IPS-11a (cell line): ENCODE results near the gene GTPBP6.
"Not testable (repeated sequence)": the region's sequence is repeated elsewhere in the genome, so short reads cannot be mapped to it uniquely, and the experiment has no call there.

Experiments used
- H3K4me3 ChIP-seq: one replicate; pipeline ENCODE4 v1.5.1; 2013; ENCODE audit warnings: low read depth, low read length, control low read depth

GTPBP6 gene

DNA sequence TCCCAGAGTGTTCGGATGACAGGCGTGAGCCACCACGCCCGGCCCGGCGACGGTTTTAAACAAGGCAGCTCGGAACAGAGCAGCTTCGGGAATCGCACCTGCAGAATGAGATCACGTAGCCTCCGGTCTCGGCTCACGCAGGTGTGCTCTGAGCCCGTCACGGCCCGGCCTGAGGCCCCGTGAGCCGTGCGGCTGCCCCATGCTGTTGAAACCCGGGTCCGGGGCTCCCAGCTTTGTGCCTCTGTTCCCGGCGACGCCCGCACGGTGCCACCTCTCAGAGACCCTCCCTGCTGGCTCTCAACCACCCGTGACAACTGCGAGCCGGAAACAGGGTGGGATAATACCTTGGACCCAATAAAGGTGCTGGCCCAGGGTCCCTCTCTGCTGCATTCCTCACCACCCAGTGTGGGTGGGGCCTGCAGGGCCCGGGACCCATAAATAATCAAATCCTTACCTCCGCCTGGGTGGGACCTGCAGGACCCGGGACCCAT, 50.8 kb downstream of the GTPBP6 start:
- H3K4me3 ChIP-seq = no peak overlapping the region

DNA sequence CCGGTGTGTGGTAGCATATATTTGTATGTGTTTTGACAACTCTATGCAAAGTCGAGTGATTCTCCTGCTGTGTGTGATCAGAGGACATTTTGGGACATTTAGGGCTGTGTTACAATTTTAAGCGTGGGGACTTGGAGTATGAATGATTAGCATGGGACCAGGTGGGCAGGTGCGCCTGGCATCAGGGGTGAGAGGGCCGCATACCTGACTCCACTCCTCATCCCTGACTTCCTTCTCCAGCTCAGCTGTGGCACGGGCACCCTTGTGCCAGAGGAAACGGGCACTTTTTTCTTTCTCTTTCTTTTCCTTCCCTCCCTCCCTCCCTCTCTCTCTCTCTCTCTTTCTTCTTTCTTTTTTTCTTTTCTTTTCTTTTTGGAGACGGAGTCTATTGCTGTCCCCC, 53.1 kb downstream of the GTPBP6 start:
- H3K4me3 ChIP-seq = no peak overlapping the region

DNA sequence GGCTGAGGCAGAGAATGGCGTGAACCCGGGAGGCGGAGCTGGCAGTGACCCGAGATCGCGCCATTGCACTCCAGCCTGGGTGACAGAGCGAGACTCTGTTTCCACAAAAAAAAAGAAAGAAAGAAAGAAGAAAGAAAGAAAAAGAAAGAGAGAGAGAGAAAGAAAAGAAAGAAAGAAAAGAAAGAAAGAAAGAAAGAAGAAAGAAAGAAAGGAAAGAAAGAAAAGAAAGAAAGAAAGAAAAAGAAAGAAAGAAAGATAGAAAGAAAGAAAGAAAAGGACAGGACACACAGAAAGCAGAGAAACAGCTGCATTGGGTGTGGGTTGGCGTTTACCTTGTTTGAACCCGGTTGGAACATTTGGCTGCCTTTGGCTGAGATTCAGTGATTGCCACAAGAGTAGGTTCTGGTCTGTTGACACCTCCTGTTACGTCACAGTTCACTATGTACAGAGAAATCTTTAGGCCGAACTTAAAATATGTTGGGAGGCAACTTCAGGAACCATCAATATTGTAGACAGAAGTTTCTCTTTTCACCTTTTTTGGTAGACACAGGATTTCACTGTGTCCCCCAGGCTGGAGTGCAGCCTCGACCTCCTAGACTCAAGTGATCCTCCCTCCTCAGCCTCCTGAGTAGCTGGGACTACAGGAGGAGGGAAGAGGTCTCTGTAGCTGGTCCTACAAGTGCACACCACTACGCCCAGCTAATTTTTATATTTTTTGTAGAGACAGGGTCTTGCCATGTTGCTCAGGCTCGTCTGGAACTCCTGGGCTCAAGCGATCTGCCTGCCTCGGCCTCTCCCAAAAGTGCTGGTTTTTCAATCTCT, 53.8 kb downstream of the GTPBP6 start:
- H3K4me3 ChIP-seq = no peak overlapping the region

DNA sequence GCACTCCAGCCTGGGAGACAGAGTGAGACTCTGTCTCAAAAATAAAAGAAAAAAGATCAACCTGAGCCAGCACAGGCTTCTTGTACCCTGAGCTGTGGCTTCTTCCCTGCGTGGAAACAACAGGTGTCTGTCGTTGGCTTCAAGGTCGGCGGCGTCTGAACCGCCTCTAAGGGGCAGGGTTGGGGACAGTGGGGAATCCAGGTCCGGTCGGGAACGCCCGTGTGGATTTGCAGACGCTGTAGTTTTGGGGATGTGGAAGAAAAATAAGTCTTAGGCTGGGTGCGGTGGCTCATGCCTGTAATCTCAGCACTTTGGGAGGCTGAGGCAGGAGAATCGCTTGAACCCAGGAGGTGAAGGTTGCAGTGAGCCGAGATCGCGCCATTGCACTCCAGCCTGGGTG, 54.6 kb downstream of the GTPBP6 start:
- H3K4me3 ChIP-seq = not testable (repeated sequence)

DNA sequence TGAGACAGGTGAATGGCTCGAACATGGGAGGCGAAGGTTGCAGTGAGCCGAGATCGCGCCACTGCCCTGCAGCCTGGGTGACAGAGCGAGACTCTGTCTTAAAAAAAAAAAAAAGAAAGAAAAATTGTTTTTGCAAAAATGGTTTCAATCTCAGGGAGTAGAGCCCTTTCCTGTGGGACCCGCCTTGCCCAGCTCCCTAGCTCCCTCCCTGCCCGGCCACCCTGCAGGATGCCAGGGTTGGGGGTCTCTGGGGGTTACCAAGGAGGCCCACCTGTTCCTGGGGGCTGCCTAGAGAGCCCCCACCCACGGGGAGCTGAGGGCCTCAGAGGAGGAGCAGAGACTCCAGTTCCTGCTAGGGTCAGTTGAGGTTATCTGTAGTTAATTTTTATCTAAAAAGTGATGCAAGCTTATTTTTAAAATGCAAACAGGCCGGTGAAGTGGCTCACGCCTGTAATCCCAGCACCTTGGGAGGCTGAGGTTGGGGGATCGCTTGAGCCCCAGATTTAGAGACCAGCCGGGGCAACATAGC, 56.2 kb downstream of the GTPBP6 start:
- H3K4me3 ChIP-seq = no peak overlapping the region

DNA sequence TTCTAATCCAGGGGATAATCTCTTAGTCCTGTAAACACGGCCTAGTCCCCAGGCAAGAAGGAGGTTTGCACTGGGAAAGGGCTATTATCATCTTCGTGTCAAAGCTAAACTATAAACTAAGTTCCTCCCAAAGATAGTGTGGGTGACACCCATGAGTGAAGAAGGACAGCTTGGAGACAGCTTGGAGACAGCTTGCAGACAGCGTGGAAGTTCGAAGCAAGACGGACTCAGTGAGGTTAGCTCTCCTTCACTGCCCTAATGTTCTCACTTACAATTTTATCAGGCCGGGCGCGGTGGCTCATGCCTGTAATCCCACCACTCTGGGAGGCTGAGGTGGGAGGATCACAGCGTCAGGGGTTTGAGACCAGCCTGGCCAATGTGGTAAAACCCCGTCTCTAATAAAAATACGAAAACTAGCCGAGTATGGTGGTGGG, 56.7 kb downstream of the GTPBP6 start:
- H3K4me3 ChIP-seq = no peak overlapping the region

DNA sequence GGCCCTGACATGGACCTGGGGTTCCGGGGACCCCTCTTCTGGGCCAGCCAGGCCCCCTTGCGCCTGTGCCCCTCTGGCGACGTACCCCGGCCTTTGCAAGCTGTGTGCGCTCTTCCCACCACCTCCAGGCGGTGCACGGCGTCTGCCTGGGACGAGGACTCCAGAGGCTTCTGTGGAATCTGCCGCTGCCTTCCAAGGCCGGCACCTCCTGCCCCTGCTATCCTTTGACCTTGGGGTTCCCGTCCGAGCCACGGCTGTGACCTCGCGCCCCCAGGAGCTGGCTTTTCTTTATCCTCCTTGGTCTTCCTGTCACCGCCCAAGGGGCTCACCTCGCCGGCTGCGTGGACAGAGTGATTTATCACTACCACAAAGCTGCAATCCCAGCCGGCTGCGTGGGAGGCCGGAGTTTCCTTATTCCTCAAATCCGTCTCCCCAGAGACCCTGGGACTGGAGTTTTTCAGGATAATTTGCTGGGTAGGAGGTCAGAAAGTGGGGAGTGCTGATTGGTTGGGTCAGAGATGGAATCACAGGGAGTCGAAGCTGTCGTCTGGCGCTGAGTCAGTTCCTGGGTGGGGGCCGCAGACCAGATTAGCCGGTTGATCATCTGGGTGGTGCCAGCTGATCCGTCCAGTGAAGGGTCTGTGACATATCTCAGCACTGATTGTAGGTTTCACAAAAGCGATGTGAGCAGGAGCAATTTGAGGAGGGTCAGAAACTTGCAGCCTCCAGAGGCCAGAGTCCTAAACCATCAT, 57.3 kb downstream of the GTPBP6 start:
- H3K4me3 ChIP-seq = no peak overlapping the region

DNA sequence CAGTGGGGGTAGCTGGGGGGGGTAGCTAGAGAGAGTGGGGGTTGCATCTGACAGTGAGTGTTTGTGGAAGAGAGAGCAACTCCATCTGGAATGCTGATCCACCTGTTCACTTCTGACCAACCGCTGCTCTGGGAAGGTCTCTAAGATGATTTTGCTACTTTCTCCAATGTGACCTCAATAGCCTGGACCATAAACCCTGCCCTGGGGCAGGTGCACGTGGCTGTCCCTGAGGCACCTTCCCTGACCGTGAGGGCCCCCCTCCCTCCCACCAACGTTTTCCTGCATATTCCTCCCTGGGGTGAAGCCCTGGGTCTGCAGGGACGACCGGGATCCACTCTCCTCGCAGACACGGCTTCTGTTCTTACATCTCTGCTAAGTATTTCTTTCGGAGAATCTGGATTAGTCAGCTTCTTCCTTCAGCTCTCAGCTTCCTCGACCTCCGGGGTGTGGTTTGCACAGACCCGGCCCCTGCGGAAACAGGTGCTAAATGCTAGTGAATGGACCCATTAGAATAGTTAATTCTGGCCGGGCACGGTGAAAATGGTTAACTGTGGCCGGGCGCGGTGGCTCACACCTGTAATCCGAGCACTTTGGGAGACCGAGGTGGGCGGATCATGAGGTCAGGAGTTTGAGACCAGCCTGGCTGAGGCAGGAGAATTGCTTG, 58.8 kb downstream of the GTPBP6 start:
- H3K4me3 ChIP-seq = no peak overlapping the region

DNA sequence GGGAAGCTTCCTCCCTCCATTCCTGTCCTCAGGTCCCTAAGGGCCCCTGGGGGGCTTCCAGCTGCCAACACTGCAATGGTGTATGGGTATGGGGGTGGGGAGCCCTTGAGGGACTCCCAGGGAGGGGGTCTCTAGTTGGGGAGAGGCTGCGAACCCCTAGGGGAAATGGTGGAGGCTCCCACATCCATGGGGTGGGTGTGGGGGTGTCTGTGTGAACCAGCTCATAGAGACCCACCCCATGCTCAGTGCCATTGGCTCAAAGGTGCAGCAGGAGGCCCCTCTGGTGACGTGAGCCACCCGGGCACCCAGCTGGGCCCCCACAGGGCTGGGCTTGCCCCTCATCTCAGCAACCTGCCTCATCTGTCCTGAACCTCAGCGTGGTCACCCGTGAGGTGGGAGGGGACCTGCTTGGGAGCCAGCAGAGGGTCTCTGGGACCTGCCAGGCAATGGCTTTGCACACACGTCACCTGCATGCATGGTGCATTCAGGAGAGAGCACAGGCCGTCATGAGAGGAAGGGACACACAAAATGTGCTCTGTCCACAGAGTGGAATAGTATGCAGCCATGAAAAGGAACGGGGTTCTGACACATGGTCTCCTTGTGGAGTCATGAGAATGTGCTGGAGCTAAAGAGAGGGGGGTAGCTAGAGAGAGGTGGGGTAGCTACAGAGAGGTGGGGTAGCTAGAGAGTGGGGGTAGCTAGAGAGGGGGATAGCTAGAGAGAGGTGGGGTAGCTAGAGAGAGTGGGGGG, 60.1 kb downstream of the GTPBP6 start:
- no peak overlapping the region for H3K4me3 ChIP-seq

DNA sequence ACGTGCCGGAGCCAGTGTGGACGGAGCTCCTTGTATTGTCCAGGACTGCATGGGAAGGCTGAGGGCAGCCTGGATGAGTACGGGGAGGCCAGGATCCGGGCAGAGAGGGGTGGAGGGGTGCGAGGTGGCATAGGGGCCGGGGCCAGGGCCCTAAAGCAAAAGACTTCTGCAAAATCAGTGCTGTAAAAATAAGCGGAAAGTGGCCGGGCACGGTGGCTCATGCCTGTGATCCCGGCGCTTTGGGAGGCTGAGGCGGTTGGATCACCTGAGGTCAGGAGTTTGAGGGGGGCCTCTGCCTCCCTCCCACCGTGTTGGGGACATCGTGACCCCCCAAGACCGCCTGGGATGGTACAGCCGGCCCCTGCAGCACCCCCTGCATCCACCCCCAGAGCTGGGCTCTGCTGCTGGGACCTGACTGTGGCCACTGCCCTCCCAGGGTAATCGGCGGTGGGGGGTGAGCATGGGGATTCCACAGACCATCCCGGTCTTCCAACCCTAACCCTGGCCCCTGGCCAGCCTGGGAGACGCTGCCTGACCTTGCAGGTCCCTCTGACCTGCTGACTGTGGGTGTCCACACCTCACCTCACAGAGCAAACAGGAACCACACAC, 60.8 kb downstream of the GTPBP6 start:
- no peak overlapping the region for H3K4me3 ChIP-seq

DNA sequence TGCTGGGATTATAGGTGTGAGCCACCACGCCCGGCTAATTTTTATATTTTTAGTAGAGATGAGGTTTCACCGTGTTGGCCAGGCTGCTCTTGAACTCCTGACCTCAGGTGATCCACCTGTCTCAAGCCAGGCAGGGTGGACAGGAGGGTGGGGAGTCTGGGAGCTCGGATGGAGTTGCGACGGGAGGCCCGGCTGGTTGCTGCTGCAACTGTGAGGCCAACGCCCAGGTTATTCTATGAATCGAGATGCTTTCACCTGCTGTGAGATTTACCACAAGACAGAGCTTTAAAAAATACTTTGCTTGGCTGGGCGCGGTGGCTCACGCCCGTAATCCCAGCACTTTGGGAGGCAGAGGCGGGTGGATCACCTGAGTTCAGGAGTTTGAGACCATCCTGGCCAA, 61.5 kb downstream of the GTPBP6 start:
- H3K4me3 ChIP-seq = not testable (repeated sequence)

DNA sequence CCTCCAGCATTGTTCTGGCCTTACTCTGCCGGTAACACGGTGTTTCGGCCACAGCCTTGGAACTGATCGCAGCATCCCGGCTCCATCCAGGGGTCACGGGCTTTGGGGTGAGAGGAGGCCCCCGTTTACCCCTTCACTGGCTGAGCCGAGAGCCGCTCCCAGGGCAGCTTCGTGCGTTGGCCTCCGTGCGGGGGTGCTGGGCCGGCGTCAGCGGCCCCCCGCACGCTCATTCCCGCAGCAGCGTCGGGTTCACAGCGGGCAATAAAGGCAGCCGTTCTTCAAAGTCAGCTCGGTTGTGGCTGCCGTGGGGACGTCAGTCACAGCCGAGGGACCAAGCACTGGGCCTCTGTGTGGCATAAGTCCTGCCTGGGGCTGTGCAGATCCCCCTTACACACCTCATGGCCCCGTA, 62.7 kb downstream of the GTPBP6 start:
- H3K4me3 ChIP-seq = no peak overlapping the region
